Central memory CD4-positive, alpha-beta T cell (primary cell): ENCODE results near the gene DAPK1.

Experiments used
- DNase-seq: peaks from one replicate; pipeline ENCODE4 v3.0.0; 2022

The DAPK1 gene

DNA sequence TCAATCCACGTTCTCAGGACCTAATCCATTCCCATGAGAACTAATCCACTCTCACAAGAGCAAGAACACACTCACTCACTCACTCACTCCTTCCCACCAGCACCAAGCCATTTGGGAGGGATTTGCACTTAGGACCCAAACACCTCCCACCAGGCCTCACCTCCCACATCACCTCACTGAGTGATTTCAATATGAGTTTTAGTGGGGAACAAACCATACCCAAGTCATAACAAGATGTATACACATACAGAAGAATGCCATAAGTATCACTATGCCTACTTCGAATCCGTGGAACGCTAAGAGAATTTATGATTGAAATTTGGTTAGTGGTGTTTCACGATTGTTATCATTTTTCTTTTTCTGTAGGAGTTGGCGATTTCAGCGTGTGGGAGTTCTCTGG lies 199.0 kb downstream of the DAPK1 start:
- no peak for DNase-seq

GRCh38 chr9:87698069-87698809 lies 200.6 kb downstream of the DAPK1 start:
- DNase-seq: no peak

DNA sequence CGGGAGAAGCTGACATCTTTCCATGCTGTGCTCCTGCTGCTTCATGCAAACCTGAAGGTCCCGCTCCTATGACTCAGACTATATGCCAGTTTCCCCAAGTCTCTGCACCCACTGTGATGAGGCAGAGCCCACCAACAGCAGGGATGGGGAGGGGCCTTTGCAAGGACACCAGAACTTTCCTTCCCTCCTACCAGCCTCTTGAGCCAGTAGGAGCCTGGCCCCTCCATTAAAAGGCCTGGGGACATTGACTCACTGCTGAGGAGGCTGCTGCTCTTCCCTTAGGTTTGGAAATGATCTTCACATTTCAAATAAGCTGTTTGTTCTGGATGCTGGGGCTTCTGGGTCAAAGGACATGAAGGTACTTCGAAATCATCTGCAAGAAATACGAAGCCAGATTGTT lies 202.2 kb downstream of the DAPK1 start:
- no peak for DNase-seq

DNA sequence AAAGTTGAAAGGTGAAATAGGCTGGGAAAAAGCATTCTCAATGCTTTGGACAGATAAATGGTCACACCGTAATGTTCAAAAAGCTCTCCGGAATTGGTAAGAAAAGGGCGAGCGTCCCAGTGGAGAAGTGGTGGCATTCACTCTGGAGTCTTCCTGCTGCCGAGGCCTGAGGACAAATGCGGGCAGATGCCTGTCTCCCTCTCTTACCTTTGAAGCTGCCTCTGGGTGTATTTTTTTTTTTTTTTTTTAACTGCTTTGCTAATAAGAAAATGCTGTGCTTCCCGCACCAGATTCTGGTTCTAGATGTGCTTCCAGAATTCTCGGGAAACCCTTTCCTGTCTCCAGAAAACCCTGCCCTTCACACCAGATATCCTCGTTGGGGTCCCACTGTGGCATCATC lies 203.8 kb downstream of the DAPK1 start:
- DNase-seq: no peak

DNA sequence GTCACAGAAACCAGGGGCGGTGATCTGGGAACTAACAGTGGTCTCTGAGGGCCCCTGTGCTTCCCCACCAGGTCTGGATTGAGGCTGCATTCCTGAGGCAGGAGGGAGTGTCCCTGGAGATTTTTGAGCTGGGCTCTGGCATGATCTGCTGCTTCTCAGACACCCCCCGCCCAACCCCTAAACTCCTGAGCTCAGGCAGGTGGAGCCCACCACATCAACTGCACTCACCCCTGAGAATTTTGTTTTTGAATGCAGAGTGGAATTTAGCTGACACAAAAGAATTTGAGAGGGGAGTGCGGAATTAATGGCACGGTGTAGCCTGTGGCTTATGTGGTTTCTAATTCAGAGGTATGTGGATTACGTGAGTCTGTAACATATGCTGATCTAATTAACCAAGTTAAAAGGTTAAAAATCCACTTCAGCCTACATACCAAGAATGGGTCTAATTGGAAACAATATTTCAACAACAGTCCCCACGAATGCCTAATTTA lies 204.3 kb downstream of the DAPK1 start:
- no peak for DNase-seq

- no peak for DNase-seq
These were observed 205.3 kb downstream of the DAPK1 start for GRCh38 chr9:87702921-87703320.

- DNase-seq: no peak
These were observed 206.1 kb downstream of the DAPK1 start for GRCh38 chr9:87703636-87704276.

DNA sequence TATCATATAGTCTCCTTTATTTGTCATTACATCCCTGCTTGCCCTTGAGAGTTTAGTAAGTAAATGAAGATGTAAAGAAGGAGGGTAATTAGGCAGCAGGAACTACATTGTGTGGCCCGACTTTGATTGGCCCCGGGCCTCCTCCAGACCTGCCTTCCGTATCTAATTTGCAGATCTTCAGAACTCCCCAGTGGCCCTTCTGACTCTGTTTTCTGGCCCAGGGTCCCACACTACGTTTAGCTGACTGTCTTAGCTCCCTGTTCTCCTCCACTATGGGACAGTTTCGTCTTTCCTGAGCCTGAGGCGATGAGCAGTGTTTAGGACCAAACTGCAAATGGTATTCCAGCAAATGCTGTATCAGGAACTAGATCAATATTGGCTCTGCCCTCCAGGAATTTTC lies 206.7 kb downstream of the DAPK1 start:
- DNase-seq: no peak

DNA sequence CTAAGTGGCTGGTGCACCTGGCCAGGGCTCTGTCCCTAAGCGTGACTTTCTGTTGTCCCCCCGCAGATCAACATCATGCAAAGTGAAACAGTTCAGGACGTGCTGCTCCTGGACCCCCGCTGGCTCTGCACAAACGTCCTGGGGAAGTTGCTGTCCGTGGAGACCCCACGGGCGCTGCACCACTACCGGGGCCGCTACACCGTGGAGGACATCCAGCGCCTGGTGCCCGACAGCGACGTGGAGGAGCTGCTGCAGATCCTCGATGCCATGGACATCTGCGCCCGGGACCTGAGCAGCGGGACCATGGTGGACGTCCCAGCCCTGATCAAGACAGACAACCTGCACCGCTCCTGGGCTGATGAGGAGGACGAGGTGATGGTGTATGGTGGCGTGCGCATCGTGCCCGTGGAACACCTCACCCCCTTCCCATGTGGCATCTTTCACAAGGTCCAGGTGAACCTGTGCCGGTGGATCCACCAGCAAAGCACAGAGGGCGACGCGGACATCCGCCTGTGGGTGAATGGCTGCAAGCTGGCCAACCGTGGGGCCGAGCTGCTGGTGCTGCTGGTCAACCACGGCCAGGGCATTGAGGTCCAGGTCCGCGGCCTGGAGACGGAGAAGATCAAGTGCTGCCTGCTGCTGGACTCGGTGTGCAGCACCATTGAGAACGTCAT lies 208.5 kb downstream of the DAPK1 start:
- DNase-seq: no peak

DNA sequence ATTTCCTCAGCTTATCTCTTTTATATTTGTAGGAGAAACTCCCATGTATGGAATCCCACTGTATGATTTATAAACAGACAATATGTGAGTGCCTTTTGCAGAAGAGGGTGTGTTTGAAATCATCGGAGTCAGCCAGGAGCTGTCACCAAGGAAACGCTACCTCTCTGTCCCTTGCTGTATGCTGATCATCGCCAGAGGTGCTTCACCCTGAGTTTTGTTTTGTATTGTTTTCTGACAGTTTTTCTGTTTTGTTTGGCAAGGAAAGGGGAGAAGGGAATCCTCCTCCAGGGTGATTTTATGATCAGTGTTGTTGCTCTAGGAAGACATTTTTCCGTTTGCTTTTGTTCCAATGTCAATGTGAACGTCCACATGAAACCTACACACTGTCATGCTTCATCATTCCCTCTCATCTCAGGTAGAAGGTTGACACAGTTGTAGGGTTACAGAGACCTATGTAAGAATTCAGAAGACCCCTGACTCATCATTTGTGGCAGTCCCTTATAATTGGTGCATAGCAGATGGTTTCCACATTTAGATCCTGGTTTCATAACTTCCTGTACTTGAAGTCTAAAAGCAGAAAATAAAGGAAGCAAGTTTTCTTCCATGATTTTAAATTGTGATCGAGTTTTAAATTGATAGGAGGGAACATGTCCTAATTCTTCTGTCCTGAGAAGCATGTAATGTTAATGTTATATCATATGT lies 210.3 kb downstream of the DAPK1 start:
- no peak for DNase-seq

GRCh38 chr9:87708546-87708945 lies 210.9 kb downstream of the DAPK1 start:
- DNase-seq: no peak

GRCh38 chr9:87708986-87709728 lies 211.5 kb downstream of the DAPK1 start:
- DNase-seq: peak; percentile 28

- no peak for DNase-seq
These were observed 212.8 kb downstream of the DAPK1 start for GRCh38 chr9:87710443-87710842.

DNA sequence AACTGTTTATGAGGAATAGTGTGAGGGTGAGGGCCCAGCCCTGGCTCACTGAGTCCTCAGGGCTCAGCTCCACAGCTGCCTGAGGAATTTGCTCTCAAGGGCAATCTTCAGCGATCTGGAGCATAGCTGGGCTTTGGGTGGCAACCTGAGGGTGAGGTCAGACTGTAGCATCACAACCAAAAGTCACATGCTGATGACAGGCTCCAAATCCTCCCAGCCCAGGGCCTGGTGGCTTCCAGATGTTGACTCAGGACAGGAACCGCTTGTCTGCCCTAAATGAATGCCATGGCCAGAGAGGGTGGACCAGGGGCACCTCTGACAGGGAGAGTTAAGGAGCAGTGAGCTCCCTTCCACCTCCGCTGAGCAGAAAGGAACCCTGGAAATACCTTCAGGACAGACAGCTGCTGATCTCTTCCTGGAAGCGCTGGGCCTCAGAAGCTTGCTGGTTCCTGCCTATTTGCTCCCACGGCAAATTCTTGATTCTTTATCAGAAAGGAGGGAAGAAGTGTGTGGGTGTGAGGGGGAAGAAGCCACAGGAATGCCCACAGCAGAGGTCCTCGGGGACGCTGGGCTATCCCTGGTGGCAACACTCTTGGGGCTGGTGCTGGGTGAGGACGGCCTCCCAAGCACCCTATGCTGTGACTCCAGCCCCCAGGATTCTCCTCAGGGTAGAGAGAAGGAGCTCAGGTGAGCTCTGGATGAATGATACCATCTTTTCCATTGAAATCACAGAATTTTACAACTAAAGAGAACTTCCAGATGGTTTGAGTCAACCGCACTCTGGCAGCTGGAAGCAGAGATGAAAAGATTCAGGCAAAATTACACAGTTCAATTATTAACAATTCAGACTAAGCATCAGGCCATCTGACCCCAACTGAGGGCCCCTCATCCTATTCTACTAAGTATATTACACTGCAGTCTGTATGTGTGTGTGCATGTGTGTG lies 214.5 kb downstream of the DAPK1 start:
- no peak for DNase-seq

DNA sequence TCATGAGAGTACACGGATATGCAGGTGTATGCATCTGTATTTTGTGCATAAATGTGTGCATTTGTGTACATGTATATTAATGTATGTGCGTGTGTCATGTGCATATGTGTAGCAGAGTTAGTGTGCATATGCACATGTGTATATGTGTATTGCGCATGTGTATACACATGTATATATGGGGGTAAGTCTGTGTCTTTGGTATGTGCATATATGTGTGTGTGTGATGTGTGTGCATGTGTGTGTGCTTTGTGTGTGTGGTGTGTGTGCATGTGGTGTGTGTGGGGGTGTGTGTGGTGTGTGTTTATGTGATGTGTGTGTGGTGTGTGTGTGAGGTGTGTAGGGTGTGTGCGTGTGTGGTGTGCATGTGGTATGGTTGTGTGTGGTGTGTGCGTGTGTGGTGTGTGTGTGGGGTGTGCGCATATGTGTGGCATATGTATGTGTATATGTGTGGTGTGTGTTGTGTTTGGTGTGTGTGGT lies 215.2 kb downstream of the DAPK1 start:
- DNase-seq: no peak

DNA sequence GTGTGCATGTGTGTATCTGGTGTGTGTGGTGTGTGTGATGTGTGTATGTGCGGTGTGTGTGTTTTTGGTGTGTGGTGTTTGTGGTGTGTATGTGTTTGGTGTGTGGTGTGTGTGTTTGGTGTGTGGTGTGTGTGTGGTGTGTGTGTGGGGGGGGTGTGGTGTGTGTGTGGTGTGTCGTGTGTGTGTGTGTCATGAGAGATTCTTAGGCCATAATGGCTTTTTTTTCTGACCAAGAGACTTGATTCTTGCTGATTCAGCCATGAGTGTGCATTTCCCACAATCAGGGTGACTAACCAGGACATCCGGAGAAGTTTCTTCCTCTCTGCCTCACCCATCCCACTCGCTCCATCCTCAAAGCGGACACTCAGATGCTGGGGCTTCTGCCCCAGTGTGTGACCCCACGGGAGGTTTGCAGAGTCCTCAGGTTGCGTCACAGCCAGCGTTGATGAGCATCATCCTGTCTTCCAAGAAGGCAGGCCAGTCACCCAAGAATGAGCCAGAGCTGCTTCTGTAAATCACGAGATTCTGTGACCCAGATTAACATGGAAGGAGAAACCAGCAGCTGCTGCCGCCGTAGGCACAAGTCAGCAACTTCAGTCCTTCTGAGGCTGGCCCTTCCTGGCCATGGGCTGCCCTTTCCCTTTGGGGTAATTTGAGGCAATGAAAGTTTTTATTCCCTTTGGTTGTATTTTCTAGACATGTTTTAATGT lies 215.8 kb downstream of the DAPK1 start:
- no peak for DNase-seq

GRCh38 chr9:87713988-87714330 lies 216.3 kb downstream of the DAPK1 start:
- DNase-seq: no peak

- no peak for DNase-seq
These were observed 217.2 kb downstream of the DAPK1 start for GRCh38 chr9:87714819-87715218.

- no peak for DNase-seq
These were observed 218.5 kb downstream of the DAPK1 start for GRCh38 chr9:87716141-87716540.

DNA sequence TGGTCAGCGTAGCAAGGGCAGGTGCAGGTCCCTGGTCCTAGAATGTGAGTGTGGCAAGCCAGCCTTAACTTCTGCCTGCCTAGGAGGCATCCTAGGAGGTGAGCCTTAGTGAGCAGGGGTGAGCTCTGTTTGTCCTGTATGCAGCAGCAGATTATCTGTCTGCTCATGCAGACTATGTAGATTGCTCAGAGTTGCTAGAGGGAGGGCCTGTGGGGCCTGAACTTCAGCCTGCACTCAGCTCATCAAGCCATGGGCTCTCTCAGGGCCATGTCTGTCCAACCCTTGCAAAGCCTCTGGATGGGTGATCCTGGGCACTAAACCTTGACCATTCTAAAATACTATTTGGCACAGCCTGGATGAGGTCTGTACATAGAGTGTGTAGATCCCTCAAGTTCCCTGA lies 219.8 kb downstream of the DAPK1 start:
- DNase-seq: no peak

- no peak for DNase-seq
These were observed 220.6 kb downstream of the DAPK1 start for GRCh38 chr9:87718231-87718630.
